Neural cell (in vitro differentiated cells): ENCODE measurements around the gene LRRC8B. TPM values are rescaled to one million over a fixed set of nuclear protein-coding genes. Genes with fewer than 3 reads are reported as not detected.

Experiments
- H2AFZ ChIP-seq: fragments of 200-600, 300-800 bp; sonication (generic), shearing (Covaris generic); 2 replicates; pipeline ENCODE4 v1.6.0; 2014; ENCODE audit warnings: low read depth, mild to moderate bottlenecking, antibody characterized with exemption, low read length, moderate library complexity
- H3F3A ChIP-seq: fragments of 200-600 bp; shearing (Covaris generic); 2 replicates; pipeline ENCODE4 v1.6.1; 2016; ENCODE audit warnings: mild to moderate bottlenecking, moderate library complexity, mixed read lengths, antibody characterized with exemption, low read length; ENCODE audit not compliant: insufficient read depth, poor library complexity, severe bottlenecking
- H3K27ac ChIP-seq: fragments of 200-600, 300-800 bp; sonication (generic), shearing (Covaris generic); 2 replicates; pipeline ENCODE4 v1.5.1; 2014; ENCODE audit warnings: mild to moderate bottlenecking, low read length, moderate library complexity
- H3K27me3 ChIP-seq: fragments of 300-800, 200-600 bp; sonication (generic), shearing (Covaris generic); 2 replicates; pipeline ENCODE4 v1.6.0; 2014; ENCODE audit warnings: mild to moderate bottlenecking, low read depth, low read length, moderate library complexity; ENCODE audit not compliant: insufficient read depth
- H3K36me3 ChIP-seq: fragments of 300-800, 200-600 bp; sonication (generic), shearing (Covaris generic); 2 replicates; pipeline ENCODE4 v1.5.1; 2014; ENCODE audit warnings: mild to moderate bottlenecking, antibody characterized with exemption, low read length, moderate library complexity; ENCODE audit not compliant: insufficient read depth
- H3K4me2 ChIP-seq: fragments of 300-800, 200-600 bp; sonication (generic), shearing (Covaris generic); 2 replicates; pipeline ENCODE4 v1.6.0; 2014; ENCODE audit warnings: mild to moderate bottlenecking, low read length
- H3K4me3 ChIP-seq: fragments of 300-800, 200-600 bp; sonication (generic), shearing (Covaris generic); 2 replicates; pipeline ENCODE4 v1.5.1; 2014; ENCODE audit warnings: mild to moderate bottlenecking, low read length, moderate library complexity
- H3K79me2 ChIP-seq: fragments of 200-600 bp; shearing (Covaris generic); replicated peaks from 2 replicates; pipeline ENCODE4 v1.6.0; 2014; ENCODE audit warnings: mild to moderate bottlenecking, low read length, moderate library complexity; ENCODE audit not compliant: insufficient read depth
- H3K9ac ChIP-seq: fragments of 300-800, 200-600 bp; sonication (generic), shearing (Covaris generic); 2 replicates; pipeline ENCODE4 v1.6.1; 2016; ENCODE audit warnings: mild to moderate bottlenecking, low read length, mixed read lengths
- H3K9me2 ChIP-seq: fragments of 200-600 bp; shearing (Covaris generic); 2 replicates; pipeline ENCODE4 v1.6.1; 2016; ENCODE audit warnings: mild to moderate bottlenecking, low read length, mixed read lengths; ENCODE audit not compliant: insufficient read depth
- H3K9me3 ChIP-seq: fragments of 200-600, 300-800 bp; sonication (generic), shearing (Covaris generic); 2 replicates; pipeline ENCODE4 v1.6.1; 2016; ENCODE audit warnings: mild to moderate bottlenecking, mixed run types, low read length, moderate library complexity, mixed read lengths
- H4K20me1 ChIP-seq: fragments of 200-600 bp; shearing (Covaris generic); 2 replicates; pipeline ENCODE4 v1.6.1; 2016; ENCODE audit warnings: mild to moderate bottlenecking, mixed run types; ENCODE audit not compliant: insufficient read depth
- CTCF ChIP-seq: fragments of 450-650 bp; IDR thresholded peaks from 2 replicates; pipeline ENCODE4 v1.5.1; 2014; ENCODE audit warnings: antibody characterized with exemption, mild to moderate bottlenecking, moderate library complexity; ENCODE audit not compliant: poor library complexity, severe bottlenecking
- EP300 ChIP-seq: fragments of 450-650 bp; conservative IDR thresholded peaks from 2 replicates; pipeline ENCODE4 v1.6.1; 2014; ENCODE audit warnings: antibody characterized with exemption, mild to moderate bottlenecking, moderate library complexity; ENCODE audit not compliant: poor library complexity, severe bottlenecking
- EZH2 ChIP-seq: fragments of 200-600, 300-800 bp; shearing (Covaris generic), sonication (generic); IDR thresholded peaks from 2 replicates; pipeline ENCODE4 v1.6.1; 2014; ENCODE audit warnings: antibody characterized with exemption, low read length, borderline replicate concordance, mild to moderate bottlenecking; ENCODE audit not compliant: insufficient read depth, poor library complexity, severe bottlenecking
- MXI1 ChIP-seq: fragments of 450-650 bp; conservative IDR thresholded peaks from 2 replicates; pipeline ENCODE4 v1.6.1; 2014; ENCODE audit warnings: antibody characterized with exemption, mild to moderate bottlenecking; ENCODE audit not compliant: poor library complexity, severe bottlenecking
- RAD21 ChIP-seq: fragments of 450-650 bp; conservative IDR thresholded peaks from 2 replicates; pipeline ENCODE4 v1.6.1; 2014; ENCODE audit warnings: antibody characterized with exemption, mild to moderate bottlenecking, moderate library complexity
- REST ChIP-seq: IDR thresholded peaks from 2 replicates; pipeline ENCODE4 v1.6.1; 2012; ENCODE audit warnings: borderline replicate concordance
- SMC3 ChIP-seq: fragments of 450-650 bp; conservative IDR thresholded peaks from 2 replicates; pipeline ENCODE4 v1.6.1; 2014; ENCODE audit warnings: antibody characterized with exemption, mild to moderate bottlenecking, moderate library complexity; ENCODE audit not compliant: poor library complexity
- polyA plus RNA-seq: library from polyadenylated mRNA; depleted of rRNA; stranded (reverse); fragments of >200 nt; gene quantifications from 2 replicates; pipeline ENCODE4 v1.2.3, GENCODE V29; 2014

The LRRC8B gene
- polyA plus RNA-seq, 1 donor from 2014 or later = 15.9 TPM

- Histone ChIP-seq H3K9me3 (no peaks in the 10 kb centered on the region), H2AFZ (no peak overlapping the region), H3K4me2 (no peak overlapping the region), H3K27me3 (no peaks in the 10 kb centered on the region), H3K9me2 (no peaks in the 10 kb centered on the region), H4K20me1 (no peaks in the 10 kb centered on the region), H3K4me3 (no peak overlapping the region), H3F3A (no peaks in the 10 kb centered on the region), H3K36me3 (peaks cover 12% of the 10 kb centered on the region), H3K9ac (no peak overlapping the region), H3K79me2 (peaks cover 7% of the 10 kb centered on the region), H3K27ac (no peak overlapping the region)
- TF ChIP-seq EP300 (no peak), CTCF (no peak)
Observed at GRCh38 chr1:89531480-89532139, 7.0 kb downstream of the LRRC8B start.

- Histone ChIP-seq H2AFZ (no peak overlapping the region), H3K79me2 (peaks cover 7% of the 10 kb centered on the region), H3F3A (no peaks in the 10 kb centered on the region), H3K4me3 (no peak overlapping the region), H3K9ac (no peak overlapping the region), H3K27me3 (no peaks in the 10 kb centered on the region), H3K36me3 (peaks cover 12% of the 10 kb centered on the region), H4K20me1 (no peaks in the 10 kb centered on the region), H3K27ac (no peak overlapping the region), H3K9me3 (no peaks in the 10 kb centered on the region), H3K4me2 (no peak overlapping the region), H3K9me2 (no peaks in the 10 kb centered on the region)
- no peak for TF ChIP-seq MXI1
- TF ChIP-seq RAD21 = no peak
- TF ChIP-seq EZH2 = no peak
- no peak for TF ChIP-seq REST
- no peak for TF ChIP-seq SMC3
- TF ChIP-seq EP300 = no peak
- no peak for TF ChIP-seq CTCF
Observed at GRCh38 chr1:89532228-89532627, 7.6 kb downstream of the LRRC8B start.
